CD8-positive, alpha-beta memory T cell (primary cell): ENCODE data around the gene SIX2. TPM values are rescaled to one million over a fixed set of nuclear protein-coding genes. Genes with fewer than 3 reads are reported as not detected.
"Not testable (repeated sequence)": the region's sequence is repeated elsewhere in the genome, so short reads cannot be mapped to it uniquely, and the experiment has no call there.

Experiments used
- CTCF ChIA-PET: fragments of 350-600 bp; sonication (Branson Sonifier 250); formaldehyde crosslinking; loops from one replicate; lab custom pipeline; 2021; ENCODE audit warnings: antibody characterized with exemption; lab: Charles Lee
- POLR2A ChIA-PET: fragments of 350-600 bp; sonication (Branson Sonifier 250); formaldehyde crosslinking; loops from one replicate; lab custom pipeline; 2021; ENCODE audit warnings: antibody characterized with exemption; lab: Charles Lee
- DNase-seq, 5 donors: peaks; one replicate each; pipeline versions ENCODE4 v3.0.0 to v3.0.0-alpha.2; 2020 to 2022; ENCODE audit warnings: mixed read lengths in 1 of 5
- H3K27ac ChIP-seq: one replicate; pipeline ENCODE4 v1.7.0; 2013; ENCODE audit warnings: low read depth, mild to moderate bottlenecking, low read length, moderate library complexity
- H3K27me3 ChIP-seq: 2 replicates; pipeline ENCODE4 v1.7.0; 2013; ENCODE audit warnings: low read length, mild to moderate bottlenecking; ENCODE audit not compliant: insufficient read depth, poor library complexity, severe bottlenecking
- H3K36me3 ChIP-seq: 2 replicates; pipeline ENCODE4 v1.7.0; 2013; ENCODE audit warnings: mild to moderate bottlenecking, low read length, moderate library complexity; ENCODE audit not compliant: insufficient read depth
- H3K4me1 ChIP-seq: 2 replicates; pipeline ENCODE4 v1.7.0; 2013; ENCODE audit warnings: mild to moderate bottlenecking, low read length, moderate library complexity; ENCODE audit not compliant: insufficient read depth
- H3K4me3 ChIP-seq: 2 replicates; pipeline ENCODE4 v1.7.0; 2013; ENCODE audit warnings: mild to moderate bottlenecking, low read length
- H3K9me3 ChIP-seq: 2 replicates; pipeline ENCODE4 v1.7.0; 2013; ENCODE audit warnings: mild to moderate bottlenecking, low read length
- H3K27ac Mint-ChIP-seq, 8 donors: one replicate each; pipeline ENCODE4 v1.8.0; 2020 to 2021; ENCODE audit warnings: mixed read lengths in 8 of 8, mild to moderate bottlenecking in 6 of 8, inconsistent platforms in 3 of 8, moderate library complexity in 3 of 8
- H3K27me3 Mint-ChIP-seq, 2 donors: one replicate each; pipeline ENCODE4 v1.8.0; 2020 to 2021; ENCODE audit warnings: mixed read lengths in 2 of 2, mild to moderate bottlenecking in 1 of 2, moderate library complexity in 1 of 2
- H3K36me3 Mint-ChIP-seq, 3 donors: one replicate each; pipeline ENCODE4 v1.8.0; 2020 to 2021; ENCODE audit warnings: mixed read lengths in 3 of 3, inconsistent platforms in 1 of 3, mild to moderate bottlenecking in 1 of 3
- H3K4me1 Mint-ChIP-seq, 3 donors: one replicate each; pipeline ENCODE4 v1.8.0; 2020 to 2021; ENCODE audit warnings: mixed read lengths in 3 of 3, inconsistent platforms in 1 of 3, mild to moderate bottlenecking in 1 of 3
- H3K4me3 Mint-ChIP-seq, 7 donors: one replicate each; pipeline ENCODE4 v1.8.0; 2020 to 2021; ENCODE audit warnings: mixed read lengths in 7 of 7, mild to moderate bottlenecking in 6 of 7, moderate library complexity in 4 of 7, inconsistent platforms in 2 of 7
- H3K9me3 Mint-ChIP-seq, 5 donors: one replicate each; pipeline ENCODE4 v1.8.0; 2020 to 2022; ENCODE audit warnings: mixed read lengths in 5 of 5, mild to moderate bottlenecking in 3 of 5, moderate library complexity in 2 of 5, inconsistent platforms in 1 of 5
- polyA plus RNA-seq: library from polyadenylated mRNA; unstranded; fragments of 300-500 nt; fragmentation: Illumina TruSeq; gene quantifications from one replicate; pipeline ENCODE4 v1.2.3, GENCODE V29; 2021
- total RNA-seq, 2 experiments: library from RNA; stranded (reverse); gene quantifications; one replicate each; pipeline ENCODE4 v1.2.3, GENCODE V29; 2021

Gene SIX2
- total and polyA plus RNA-seq, 3 experiments from 2014 or later = 0.09 TPM; not detected in 2

DNA sequence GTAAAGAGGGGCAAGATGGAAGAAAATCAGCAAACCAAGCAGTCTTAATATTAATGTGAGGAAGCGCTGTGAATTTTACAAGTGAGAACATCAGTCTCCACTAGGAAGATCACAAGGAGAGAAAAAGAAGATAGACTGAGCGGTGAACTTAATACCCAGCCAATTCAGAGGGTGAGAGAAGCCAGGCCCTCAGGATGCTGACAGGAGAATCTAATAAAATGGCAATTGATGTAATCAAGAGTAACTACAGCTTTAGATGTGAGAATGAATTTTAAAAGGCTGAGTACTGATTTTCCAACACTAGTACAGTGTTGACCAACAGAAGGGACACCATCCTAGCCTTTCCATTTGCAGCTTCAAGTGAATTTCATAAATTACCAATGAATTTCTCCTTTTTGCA, 35.7 kb upstream of the SIX2 start:
- Histone ChIP-seq H3K9me3 (no peaks in the 10 kb centered on the region), H3K27ac (no peak overlapping the region), H3K27me3 (peaks cover 7% of the 10 kb centered on the region), H3K4me3 (no peak overlapping the region), H3K4me1 (no peaks in the 10 kb centered on the region), H3K36me3 (no peaks in the 10 kb centered on the region)
- no peaks in the 10 kb centered on the region for H3K4me1 Mint-ChIP-seq
- H3K27ac Mint-ChIP-seq = no peak overlapping the region
- ChIA-PET CTCF (no interaction called here), POLR2A (no interaction called here)
- H3K36me3 Mint-ChIP-seq = no peaks in the 10 kb centered on the region
- DNase-seq = no peak
- H3K9me3 Mint-ChIP-seq = no peaks in the 10 kb centered on the region
- H3K4me3 Mint-ChIP-seq = no peak overlapping the region
- H3K27me3 Mint-ChIP-seq = peaks cover 2 to 24% of the 10 kb centered on the region in 2 donors

DNA sequence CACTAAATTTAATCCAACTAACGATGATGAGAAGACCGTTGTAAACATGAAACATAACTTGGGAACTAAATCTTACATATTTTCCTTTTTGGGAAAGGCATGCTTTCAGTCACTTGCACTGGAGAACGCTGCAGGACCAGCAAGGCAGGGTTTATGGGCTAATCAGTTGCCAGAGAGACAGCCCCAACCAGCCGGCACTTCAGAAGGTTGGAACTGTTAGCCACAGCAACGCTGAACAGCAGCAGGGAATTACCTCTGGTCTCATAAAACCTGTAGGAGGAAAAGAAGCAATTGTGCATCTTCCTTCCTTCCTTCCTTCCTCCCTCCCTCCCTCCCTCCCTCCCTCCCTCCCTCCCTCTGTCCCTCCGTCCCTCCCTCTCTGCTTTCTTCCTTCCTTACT, 33.9 kb upstream of the SIX2 start:
- H3K4me3 Mint-ChIP-seq = no peak overlapping the region
- Histone ChIP-seq H3K27me3 (peaks cover 7% of the 10 kb centered on the region), H3K4me3 (no peak overlapping the region), H3K9me3 (no peaks in the 10 kb centered on the region), H3K36me3 (no peaks in the 10 kb centered on the region), H3K27ac (no peak overlapping the region), H3K4me1 (no peaks in the 10 kb centered on the region)
- H3K27ac Mint-ChIP-seq = no peak overlapping the region
- no peaks in the 10 kb centered on the region for H3K9me3 Mint-ChIP-seq
- no peaks in the 10 kb centered on the region for H3K36me3 Mint-ChIP-seq
- no peak for DNase-seq
- CTCF ChIA-PET = no interaction called here
- H3K4me1 Mint-ChIP-seq = no peaks in the 10 kb centered on the region
- H3K27me3 Mint-ChIP-seq = peaks cover 2 to 24% of the 10 kb centered on the region in 2 donors
- POLR2A ChIA-PET = no interaction called here

DNA sequence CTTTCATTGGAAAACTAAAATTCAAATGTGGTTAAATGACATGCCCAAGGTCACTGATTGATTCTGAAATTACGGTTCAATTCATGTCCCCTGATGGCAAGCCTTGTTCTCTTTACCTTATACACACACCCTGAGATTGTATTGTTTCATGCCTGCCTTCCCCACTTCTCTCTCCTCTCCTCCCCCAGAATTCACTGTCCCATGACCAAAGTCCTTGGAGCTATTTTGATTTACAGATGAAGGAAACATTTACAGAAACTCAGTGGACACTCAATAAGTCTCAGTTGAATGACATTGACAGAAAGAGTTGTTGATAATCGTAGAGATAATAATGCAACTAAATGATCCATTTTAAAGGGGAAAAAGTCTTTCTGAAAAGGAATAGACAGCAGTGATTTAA, 33.1 kb upstream of the SIX2 start:
- Histone ChIP-seq H3K27ac (no peak overlapping the region), H3K4me1 (no peaks in the 10 kb centered on the region), H3K4me3 (no peak overlapping the region), H3K27me3 (peaks cover 7% of the 10 kb centered on the region), H3K36me3 (no peaks in the 10 kb centered on the region), H3K9me3 (no peaks in the 10 kb centered on the region)
- Mint-ChIP-seq H3K36me3 (no peaks in the 10 kb centered on the region), H3K4me3 (no peak overlapping the region), H3K9me3 (no peaks in the 10 kb centered on the region), H3K27me3 (peaks cover 2 to 24% of the 10 kb centered on the region in 2 donors), H3K4me1 (no peaks in the 10 kb centered on the region), H3K27ac (no peak overlapping the region)
- DNase-seq = no peak
- ChIA-PET POLR2A (no interaction called here), CTCF (no interaction called here)

DNA sequence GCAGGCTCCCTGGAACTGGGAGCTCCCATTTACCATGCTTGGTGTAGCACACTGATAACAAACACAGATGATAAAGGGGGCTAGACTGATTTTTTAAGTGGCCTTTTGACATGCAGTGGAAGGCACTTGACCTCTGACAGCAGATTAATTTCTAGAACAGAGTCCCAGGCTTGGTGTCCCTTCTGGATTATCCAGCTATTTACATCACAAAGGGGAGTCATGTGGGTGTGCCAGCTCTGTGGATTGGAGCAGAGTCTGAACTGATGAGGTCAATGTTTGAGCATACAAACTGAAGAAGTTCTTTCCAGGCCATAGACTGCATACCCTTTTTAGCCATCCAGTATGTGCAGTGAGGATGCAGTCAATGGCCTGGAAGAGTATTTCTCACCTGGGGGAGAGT, 31.5 kb upstream of the SIX2 start:
- DNase-seq = no peak
- no peaks in the 10 kb centered on the region for H3K36me3 ChIP-seq
- no peaks in the 10 kb centered on the region for H3K4me1 Mint-ChIP-seq
- CTCF ChIA-PET = no interaction called here
- H3K4me1 ChIP-seq = no peaks in the 10 kb centered on the region
- peaks cover 7% of the 10 kb centered on the region for H3K27me3 ChIP-seq
- H3K4me3 ChIP-seq = no peak overlapping the region
- POLR2A ChIA-PET = no interaction called here
- H3K27ac Mint-ChIP-seq = no peak overlapping the region
- no peaks in the 10 kb centered on the region for H3K9me3 ChIP-seq
- peaks cover 2 to 24% of the 10 kb centered on the region in 2 donors for H3K27me3 Mint-ChIP-seq
- H3K36me3 Mint-ChIP-seq = no peaks in the 10 kb centered on the region
- H3K4me3 Mint-ChIP-seq = no peak overlapping the region
- no peaks in the 10 kb centered on the region for H3K9me3 Mint-ChIP-seq
- no peak overlapping the region for H3K27ac ChIP-seq

DNA sequence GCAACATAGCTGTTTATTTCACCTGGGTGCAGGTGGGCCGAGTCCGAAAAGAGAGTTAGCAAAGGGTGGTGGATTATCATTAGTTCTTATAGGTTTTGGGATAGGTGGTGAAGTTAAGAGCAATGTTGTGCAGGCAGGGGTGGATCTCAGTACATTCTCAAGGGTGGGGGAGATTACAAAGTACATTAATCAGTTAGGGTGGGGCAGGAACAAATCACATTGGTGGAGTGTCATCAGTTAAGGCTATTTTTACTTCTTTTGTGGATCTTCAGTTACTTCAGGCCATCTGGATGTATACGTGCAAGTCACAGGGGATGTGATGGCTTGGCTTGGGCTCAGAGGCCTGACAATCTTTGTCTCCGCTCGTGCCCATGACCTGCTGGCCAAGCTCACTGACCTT, 30.6 kb upstream of the SIX2 start:
- H3K4me1 ChIP-seq, H3K36me3 ChIP-seq, H3K27me3 ChIP-seq, POLR2A ChIA-PET, H3K27ac ChIP-seq, DNase-seq, CTCF ChIA-PET, H3K27ac Mint-ChIP-seq, H3K4me3 Mint-ChIP-seq, H3K36me3 Mint-ChIP-seq, H3K4me1 Mint-ChIP-seq, H3K9me3 ChIP-seq, H3K9me3 Mint-ChIP-seq, H3K4me3 ChIP-seq: not testable (repeated sequence)
- H3K27me3 Mint-ChIP-seq = peaks cover 4 to 18% of the 10 kb centered on the region in 2 donors

DNA sequence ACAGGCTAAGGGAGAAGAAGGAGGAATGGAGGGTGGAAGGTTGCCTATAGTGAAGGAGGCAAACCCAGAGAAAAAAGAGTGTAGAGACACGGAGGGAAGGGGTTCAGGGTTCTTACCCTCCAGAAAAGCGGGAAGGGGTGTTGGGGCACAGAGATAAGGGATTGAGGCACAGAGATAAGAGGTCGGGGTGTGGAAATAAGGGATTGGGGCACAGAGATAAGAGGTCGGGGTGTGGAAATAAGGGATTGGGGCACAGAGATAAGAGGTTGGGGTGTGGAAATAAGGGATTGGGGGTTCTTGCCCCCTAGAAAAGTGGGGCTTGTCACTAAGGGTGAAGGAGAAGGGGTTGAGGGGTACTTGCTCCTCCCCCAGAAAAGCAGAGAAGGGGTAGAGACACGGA, 29.6 kb upstream of the SIX2 start:
- Mint-ChIP-seq H3K27ac (peak overlapping the region in 1 of 8 donors; percentile 38), H3K27me3 (peaks cover 6 to 18% of the 10 kb centered on the region in 2 donors)
- H3K4me1 ChIP-seq, H3K9me3 ChIP-seq, H3K4me1 Mint-ChIP-seq, H3K27me3 ChIP-seq, H3K27ac ChIP-seq, H3K4me3 Mint-ChIP-seq, H3K4me3 ChIP-seq, DNase-seq, H3K36me3 Mint-ChIP-seq, H3K9me3 Mint-ChIP-seq, H3K36me3 ChIP-seq, CTCF ChIA-PET, POLR2A ChIA-PET: not testable (repeated sequence)

DNA sequence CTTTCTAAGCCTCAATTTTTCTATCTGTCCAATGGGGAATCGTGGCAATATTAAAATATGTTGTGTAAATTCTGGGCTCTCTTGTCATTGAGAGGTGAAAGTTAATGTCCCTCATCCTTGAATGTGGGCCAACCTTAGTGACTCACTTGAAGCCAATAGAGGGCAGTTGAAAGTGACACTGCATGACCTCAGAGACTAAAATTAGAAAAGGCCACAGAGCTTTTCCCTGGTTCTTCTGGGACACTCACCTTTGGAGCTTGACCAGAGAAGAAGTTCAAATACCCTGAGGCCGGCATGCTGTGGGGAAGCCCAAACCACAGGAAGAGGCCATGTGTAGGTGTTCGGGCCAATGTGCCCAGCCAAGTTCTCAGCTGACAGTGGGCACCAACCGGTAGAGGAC, 24.1 kb upstream of the SIX2 start:
- ChIA-PET POLR2A (no interaction called here), CTCF (no interaction called here)
- H3K4me3 Mint-ChIP-seq = no peak overlapping the region
- no peaks in the 10 kb centered on the region for H3K36me3 Mint-ChIP-seq
- no peaks in the 10 kb centered on the region for H3K9me3 Mint-ChIP-seq
- H3K4me3 ChIP-seq = no peak overlapping the region
- peaks cover 8 to 20% of the 10 kb centered on the region in 2 donors for H3K27me3 Mint-ChIP-seq
- no peaks in the 10 kb centered on the region for H3K27me3 ChIP-seq
- no peaks in the 10 kb centered on the region for H3K9me3 ChIP-seq
- H3K36me3 ChIP-seq = no peaks in the 10 kb centered on the region
- no peak overlapping the region for H3K27ac ChIP-seq
- no peaks in the 10 kb centered on the region for H3K4me1 Mint-ChIP-seq
- DNase-seq = no peak
- H3K27ac Mint-ChIP-seq = no peak overlapping the region
- H3K4me1 ChIP-seq = no peaks in the 10 kb centered on the region

DNA sequence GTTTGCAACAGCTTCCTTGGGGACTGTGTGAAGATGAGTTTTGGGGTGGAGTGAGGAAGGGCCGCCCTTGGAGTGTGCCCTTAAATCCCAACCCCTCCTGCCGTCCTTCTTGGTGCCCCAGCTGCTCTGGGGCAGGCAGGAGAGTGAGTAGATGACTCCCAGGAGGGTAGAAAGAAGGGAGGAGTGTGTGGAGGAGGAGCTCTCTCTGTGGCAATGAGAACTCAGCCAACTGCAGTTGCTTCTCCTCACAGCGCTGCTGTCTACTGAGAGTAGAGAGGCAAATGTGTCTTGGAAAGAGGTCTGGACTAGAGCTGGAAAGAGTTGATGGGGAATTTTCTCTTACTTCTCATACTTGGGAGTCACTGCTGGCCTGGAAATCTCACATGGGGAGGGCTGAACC, 21.8 kb upstream of the SIX2 start:
- Mint-ChIP-seq H3K4me1 (no peaks in the 10 kb centered on the region), H3K27me3 (peaks cover 8 to 28% of the 10 kb centered on the region in 2 donors), H3K4me3 (no peak overlapping the region), H3K27ac (no peak overlapping the region), H3K9me3 (no peaks in the 10 kb centered on the region), H3K36me3 (no peaks in the 10 kb centered on the region)
- no peak overlapping the region for H3K4me3 ChIP-seq
- no peak overlapping the region for H3K27ac ChIP-seq
- H3K27me3 ChIP-seq = no peaks in the 10 kb centered on the region
- H3K4me1 ChIP-seq = no peaks in the 10 kb centered on the region
- POLR2A ChIA-PET = no interaction called here
- no peaks in the 10 kb centered on the region for H3K9me3 ChIP-seq
- CTCF ChIA-PET = no interaction called here
- DNase-seq = no peak
- H3K36me3 ChIP-seq = no peaks in the 10 kb centered on the region

DNA sequence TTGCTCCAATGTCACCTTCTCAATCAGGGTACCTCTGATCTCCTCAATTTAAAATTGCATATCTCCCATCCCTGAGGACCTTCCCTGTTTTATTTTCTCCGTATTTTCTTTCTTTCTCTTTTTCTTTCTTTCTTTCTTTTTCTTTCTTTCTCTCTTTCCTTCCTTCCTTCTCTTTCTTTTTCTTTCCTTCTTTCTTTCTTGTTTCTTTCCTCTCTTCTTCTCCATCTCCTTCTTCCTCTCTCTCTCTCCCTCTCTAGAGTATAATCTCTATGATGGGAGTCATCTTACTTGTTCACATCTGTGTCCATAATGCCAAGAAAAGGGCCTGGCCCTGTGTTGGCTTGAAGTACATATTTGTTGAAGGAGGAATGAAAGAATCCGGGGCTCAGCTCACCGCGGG, 21.3 kb upstream of the SIX2 start:
- no peaks in the 10 kb centered on the region for H3K27me3 ChIP-seq
- ChIA-PET CTCF (no interaction called here), POLR2A (no interaction called here)
- H3K36me3 ChIP-seq = no peaks in the 10 kb centered on the region
- Mint-ChIP-seq H3K4me3 (no peak overlapping the region), H3K27me3 (peaks cover 9 to 30% of the 10 kb centered on the region in 2 donors), H3K27ac (no peak overlapping the region), H3K9me3 (no peaks in the 10 kb centered on the region), H3K4me1 (no peaks in the 10 kb centered on the region), H3K36me3 (no peaks in the 10 kb centered on the region)
- H3K4me3 ChIP-seq = no peak overlapping the region
- no peaks in the 10 kb centered on the region for H3K9me3 ChIP-seq
- no peak overlapping the region for H3K27ac ChIP-seq
- H3K4me1 ChIP-seq = no peaks in the 10 kb centered on the region
- no peak for DNase-seq
